SK-N-SH (cell line): ENCODE data around the gene FEM1C. TPM values are rescaled to one million over a fixed set of nuclear protein-coding genes. Genes with fewer than 3 reads are reported as not detected.

Experiments used
- CTCF ChIA-PET: fragments of 300-600, 350-600 bp; formaldehyde crosslinking; extraction: SDS; loops from one replicate; lab custom pipeline; 2021; lab: Yijun Ruan, JAX
- POLR2A ChIA-PET: fragments of 350-600 bp; sonication (Branson Sonifier 250); formaldehyde crosslinking; extraction: SDS; loops from one replicate; lab custom pipeline; 2020; ENCODE audit warnings: antibody characterized with exemption, inconsistent platforms; lab: Yijun Ruan, JAX
- DNase-seq: peaks from one replicate; pipeline ENCODE4 v3.0.0; 2012
- H2AFZ ChIP-seq: fragments of 200-600 bp; sonication (generic); 2 replicates; pipeline ENCODE4 v1.8.1; 2016; ENCODE audit warnings: antibody characterized with exemption, mild to moderate bottlenecking, low read depth
- H3F3A ChIP-seq: fragments of 200-600 bp; sonication (generic); replicated peaks from 2 replicates; pipeline ENCODE3; 2016; ENCODE audit warnings: antibody characterized with exemption, mild to moderate bottlenecking; ENCODE audit not compliant: insufficient read depth
- H3K27ac ChIP-seq, 2 experiments: fragments of 200-500 bp in 1 of 2; fragments of 200-600 bp in 1 of 2; sonication (Bioruptor generic) in 1 of 2; sonication (generic), shearing (Covaris generic) in 1 of 2; 2 replicates each; pipeline versions ENCODE4 v1.5.1 to v1.6.1; 2014 to 2016; ENCODE audit warnings: low read depth in 2 of 2, inconsistent platforms in 1 of 2, low read length in 1 of 2, mild to moderate bottlenecking in 1 of 2, mixed read lengths in 1 of 2
- H3K27me3 ChIP-seq: fragments of 200-600 bp; sonication (generic), shearing (Covaris generic); 2 replicates; pipeline ENCODE4 v1.6.1; 2016; ENCODE audit warnings: mixed run types; ENCODE audit not compliant: insufficient read depth
- H3K36me3 ChIP-seq, 2 experiments: fragments of 200-500 bp in 1 of 2; fragments of 200-600 bp in 1 of 2; sonication (Bioruptor generic) in 1 of 2; sonication (generic) in 1 of 2; replicated peaks in 1 of 2; 2 replicates each; pipeline versions ENCODE3 to v1.5.1; 2014 to 2016; ENCODE audit warnings: low read length in 1 of 2, mild to moderate bottlenecking in 1 of 2; ENCODE audit not compliant: insufficient read depth in 2 of 2, control insufficient read depth in 1 of 2
- H3K4me1 ChIP-seq, 2 experiments: fragments of 200-500 bp in 1 of 2; fragments of 200-600 bp in 1 of 2; sonication (Bioruptor generic) in 1 of 2; sonication (generic), shearing (Covaris generic) in 1 of 2; 2 replicates each; pipeline versions ENCODE4 v1.5.1 to v1.6.1; 2014 to 2016; ENCODE audit warnings: low read depth in 1 of 2, low read length in 1 of 2, mixed run types in 1 of 2; ENCODE audit not compliant: insufficient read depth in 2 of 2, control insufficient read depth in 1 of 2
- H3K4me2 ChIP-seq: fragments of 200-600 bp; sonication (generic), shearing (Covaris generic); 2 replicates; pipeline ENCODE4 v1.6.1; 2017; ENCODE audit warnings: mixed run types
- H3K4me3 ChIP-seq, 2 experiments: fragments of 200-500 bp in 1 of 2; fragments of 200-600 bp in 1 of 2; sonication (Bioruptor generic) in 1 of 2; sonication (generic), shearing (Covaris generic) in 1 of 2; 2 replicates each; pipeline versions ENCODE4 v1.5.1 to v1.8.1; 2014 to 2016; ENCODE audit warnings: low read depth in 2 of 2, inconsistent platforms in 1 of 2, low read length in 1 of 2, mild to moderate bottlenecking in 1 of 2, mixed read lengths in 1 of 2, moderate library complexity in 1 of 2
- H3K79me2 ChIP-seq: fragments of 200-600 bp; sonication (generic); 2 replicates; pipeline ENCODE4 v1.8.1; 2017; ENCODE audit warnings: mild to moderate bottlenecking; ENCODE audit not compliant: insufficient read depth
- H3K9ac ChIP-seq: fragments of 200-600 bp; sonication (generic); 2 replicates; pipeline ENCODE4 v1.6.1; 2017; ENCODE audit warnings: mixed run types
- H3K9me2 ChIP-seq: fragments of 200-600 bp; sonication (generic); 2 replicates; pipeline ENCODE4 v1.6.1; 2017; ENCODE audit warnings: mixed run types
- H3K9me3 ChIP-seq: fragments of 200-600 bp; sonication (generic); 2 replicates; pipeline ENCODE4 v1.6.1; 2017; ENCODE audit warnings: mixed run types, mild to moderate bottlenecking, moderate library complexity
- H4K20me1 ChIP-seq: fragments of 200-600 bp; sonication (generic); 2 replicates; pipeline ENCODE4 v1.6.1; 2017; ENCODE audit warnings: mild to moderate bottlenecking, mixed run types; ENCODE audit not compliant: insufficient read depth
- CHD2 ChIP-seq: fragments of 150-350 bp; IDR thresholded peaks from 2 replicates; pipeline ENCODE4 v1.6.1; 2018; ENCODE audit warnings: low read length; ENCODE audit not compliant: partially characterized antibody
- ELF1 ChIP-seq: IDR thresholded peaks from 2 replicates; pipeline ENCODE4 v1.4.0; 2012
- EP300 ChIP-seq, 2 experiments: IDR thresholded peaks; 2 replicates each; pipeline versions ENCODE4 v1.4.0 to v1.6.1; 2012; ENCODE audit warnings: borderline replicate concordance in 1 of 2, low read depth in 1 of 2, low read length in 1 of 2
- EZH2phosphoT487 ChIP-seq: fragments of 200-600 bp; sonication (generic); IDR thresholded peaks from 2 replicates; pipeline ENCODE4 v1.6.1; 2017; ENCODE audit warnings: low read depth, mixed run types, mild to moderate bottlenecking, antibody characterized with exemption, moderate library complexity, borderline replicate concordance
- FOXM1 ChIP-seq: IDR thresholded peaks from 2 replicates; pipeline ENCODE4 v1.4.0; 2012; ENCODE audit warnings: low read depth, mild to moderate bottlenecking
- MEF2A ChIP-seq: IDR thresholded peaks from 2 replicates; pipeline ENCODE4 v1.4.0; 2012; ENCODE audit warnings: low read depth, borderline replicate concordance
- MXI1 ChIP-seq: IDR thresholded peaks from 2 replicates; pipeline ENCODE4 v1.6.1; 2012; ENCODE audit warnings: mild to moderate bottlenecking, low read depth, low read length, improper control_type of control experiment
- NRF1 ChIP-seq: IDR thresholded peaks from 2 replicates; pipeline ENCODE4 v1.6.1; 2012; ENCODE audit warnings: low read depth, mild to moderate bottlenecking, low read length
- RAD21 ChIP-seq: IDR thresholded peaks from 2 replicates; pipeline ENCODE4 v1.6.1; 2012; ENCODE audit warnings: mild to moderate bottlenecking, low read length
- RCOR1 ChIP-seq: fragments of 150-350 bp; IDR thresholded peaks from 2 replicates; pipeline ENCODE4 v1.6.1; 2017; ENCODE audit warnings: antibody characterized with exemption, low read length
- RFX5 ChIP-seq: IDR thresholded peaks from 2 replicates; pipeline ENCODE4 v1.6.1; 2012; ENCODE audit warnings: mild to moderate bottlenecking, improper control_type of control experiment, low read length
- RXRA ChIP-seq: IDR thresholded peaks from 2 replicates; pipeline ENCODE4 v1.4.0; 2012; ENCODE audit warnings: low read depth, mild to moderate bottlenecking, borderline replicate concordance
- SMC3 ChIP-seq: IDR thresholded peaks from 2 replicates; pipeline ENCODE4 v1.6.1; 2012; ENCODE audit warnings: low read depth, low read length, improper control_type of control experiment
- YY1 ChIP-seq: IDR thresholded peaks from 2 replicates; pipeline ENCODE4 v1.4.0; 2012; ENCODE audit warnings: low read depth, mild to moderate bottlenecking
- WGBS: methylation state at CpG from one replicate; pipeline ENCODE4 v1.1.6; 2017; ENCODE audit warnings: low lambda C conversion rate; 5-methylcytosine and 5-hydroxymethylcytosine counted together
- polyA plus RNA-seq, 3 experiments: library from polyadenylated mRNA; depleted of rRNA; stranded (reverse); fragments of >200 nt; gene quantifications; 2 replicates each; pipeline ENCODE4 v1.2.3, GENCODE V29; 2012
- TF ChIP-seq, protein P1 (sequence below): IDR thresholded peaks from 2 replicates; pipeline ENCODE4 v1.4.0; 2012; ENCODE audit warnings: low read depth, borderline replicate concordance
- TF ChIP-seq, protein P2 (sequence below): IDR thresholded peaks from 2 replicates; pipeline ENCODE4 v1.6.1; 2012; ENCODE audit warnings: mild to moderate bottlenecking, low read depth, low read length, moderate library complexity
- TF ChIP-seq, protein P3 (sequence below): IDR thresholded peaks from 2 replicates; pipeline ENCODE4 v1.4.0; 2012; ENCODE audit warnings: low read depth
- TF ChIP-seq, protein P4 (sequence below): IDR thresholded peaks from 2 replicates; pipeline ENCODE4; 2012

The FEM1C gene
- polyA plus RNA-seq, 1 of the 3 experiments (the other 2 are of a cell fraction): 2.8 TPM

DNA sequence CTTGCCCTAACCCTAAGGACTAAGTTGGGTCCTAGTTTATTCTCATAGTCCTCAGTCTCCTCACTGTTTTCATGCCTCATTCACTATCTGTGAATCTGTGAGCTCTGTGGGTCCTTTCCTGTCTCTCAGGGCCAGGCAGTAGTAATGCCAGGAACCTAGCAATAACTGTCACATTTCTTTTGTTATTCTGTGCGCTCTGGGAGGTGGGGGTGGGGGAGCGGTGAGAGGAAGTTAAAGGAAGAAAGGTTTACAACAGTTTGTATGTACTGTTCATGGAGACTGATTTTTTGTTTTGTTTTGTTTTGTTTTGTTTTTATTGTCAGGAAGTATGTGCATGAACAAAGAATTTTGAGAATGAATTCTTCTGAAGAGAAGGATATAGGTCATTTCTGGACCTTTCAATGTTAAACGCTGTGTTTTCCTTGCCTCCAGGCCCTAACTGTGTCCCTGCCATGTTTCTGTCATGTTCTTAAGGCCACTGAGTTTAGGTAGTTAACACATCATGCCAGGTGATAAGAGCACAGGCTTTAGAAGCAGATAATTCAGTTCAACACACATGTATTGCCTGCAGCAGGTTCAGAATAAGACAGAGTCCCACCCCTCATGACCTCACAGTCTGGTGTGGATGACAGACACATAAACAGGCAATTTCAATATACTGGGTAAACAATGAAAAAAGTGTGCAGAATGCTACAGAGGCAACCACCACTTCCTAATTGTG, 13.3 kb upstream of the FEM1C start:
- WGBS: 88% methylated on average over 3 of the region's 3 CpGs
- no peak overlapping the region for H3K27ac ChIP-seq
- POLR2A ChIA-PET: no interaction called here

More for the DNA sequence above, 13.3 kb upstream of the FEM1C start:
- Histone ChIP-seq H3K9me2 (no peaks in the 10 kb centered on the region), H3K27me3 (no peaks in the 10 kb centered on the region), H3K36me3 (no peaks in the 10 kb centered on the region), H3K4me2 (no peak overlapping the region), H3K4me1 (peaks cover 3 to 16% of the 10 kb centered on the region in 2 experiments; a peak in 2 of 4 replicates), H3K9me3 (no peaks in the 10 kb centered on the region), H3K79me2 (no peaks in the 10 kb centered on the region), H2AFZ (peak overlapping the region; percentile 37; the same call in 1 of the 2 replicates), H3K4me3 (no peak overlapping the region), H4K20me1 (no peaks in the 10 kb centered on the region), H3F3A (no peaks in the 10 kb centered on the region), H3K9ac (no peak overlapping the region)
- CTCF ChIA-PET: no interaction called here
- no peak for DNase-seq
- TF ChIP-seq, protein P1, sequence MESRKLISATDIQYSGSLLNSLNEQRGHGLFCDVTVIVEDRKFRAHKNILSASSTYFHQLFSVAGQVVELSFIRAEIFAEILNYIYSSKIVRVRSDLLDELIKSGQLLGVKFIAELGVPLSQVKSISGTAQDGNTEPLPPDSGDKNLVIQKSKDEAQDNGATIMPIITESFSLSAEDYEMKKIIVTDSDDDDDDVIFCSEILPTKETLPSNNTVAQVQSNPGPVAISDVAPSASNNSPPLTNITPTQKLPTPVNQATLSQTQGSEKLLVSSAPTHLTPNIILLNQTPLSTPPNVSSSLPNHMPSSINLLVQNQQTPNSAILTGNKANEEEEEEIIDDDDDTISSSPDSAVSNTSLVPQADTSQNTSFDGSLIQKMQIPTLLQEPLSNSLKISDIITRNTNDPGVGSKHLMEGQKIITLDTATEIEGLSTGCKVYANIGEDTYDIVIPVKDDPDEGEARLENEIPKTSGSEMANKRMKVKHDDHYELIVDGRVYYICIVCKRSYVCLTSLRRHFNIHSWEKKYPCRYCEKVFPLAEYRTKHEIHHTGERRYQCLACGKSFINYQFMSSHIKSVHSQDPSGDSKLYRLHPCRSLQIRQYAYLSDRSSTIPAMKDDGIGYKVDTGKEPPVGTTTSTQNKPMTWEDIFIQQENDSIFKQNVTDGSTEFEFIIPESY: no peak
- no peak for TF ChIP-seq EZH2phosphoT487
- TF ChIP-seq, protein P2, sequence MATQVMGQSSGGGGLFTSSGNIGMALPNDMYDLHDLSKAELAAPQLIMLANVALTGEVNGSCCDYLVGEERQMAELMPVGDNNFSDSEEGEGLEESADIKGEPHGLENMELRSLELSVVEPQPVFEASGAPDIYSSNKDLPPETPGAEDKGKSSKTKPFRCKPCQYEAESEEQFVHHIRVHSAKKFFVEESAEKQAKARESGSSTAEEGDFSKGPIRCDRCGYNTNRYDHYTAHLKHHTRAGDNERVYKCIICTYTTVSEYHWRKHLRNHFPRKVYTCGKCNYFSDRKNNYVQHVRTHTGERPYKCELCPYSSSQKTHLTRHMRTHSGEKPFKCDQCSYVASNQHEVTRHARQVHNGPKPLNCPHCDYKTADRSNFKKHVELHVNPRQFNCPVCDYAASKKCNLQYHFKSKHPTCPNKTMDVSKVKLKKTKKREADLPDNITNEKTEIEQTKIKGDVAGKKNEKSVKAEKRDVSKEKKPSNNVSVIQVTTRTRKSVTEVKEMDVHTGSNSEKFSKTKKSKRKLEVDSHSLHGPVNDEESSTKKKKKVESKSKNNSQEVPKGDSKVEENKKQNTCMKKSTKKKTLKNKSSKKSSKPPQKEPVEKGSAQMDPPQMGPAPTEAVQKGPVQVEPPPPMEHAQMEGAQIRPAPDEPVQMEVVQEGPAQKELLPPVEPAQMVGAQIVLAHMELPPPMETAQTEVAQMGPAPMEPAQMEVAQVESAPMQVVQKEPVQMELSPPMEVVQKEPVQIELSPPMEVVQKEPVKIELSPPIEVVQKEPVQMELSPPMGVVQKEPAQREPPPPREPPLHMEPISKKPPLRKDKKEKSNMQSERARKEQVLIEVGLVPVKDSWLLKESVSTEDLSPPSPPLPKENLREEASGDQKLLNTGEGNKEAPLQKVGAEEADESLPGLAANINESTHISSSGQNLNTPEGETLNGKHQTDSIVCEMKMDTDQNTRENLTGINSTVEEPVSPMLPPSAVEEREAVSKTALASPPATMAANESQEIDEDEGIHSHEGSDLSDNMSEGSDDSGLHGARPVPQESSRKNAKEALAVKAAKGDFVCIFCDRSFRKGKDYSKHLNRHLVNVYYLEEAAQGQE: no peak
- TF ChIP-seq CHD2: no peak
- TF ChIP-seq FOXM1: no peak
- TF ChIP-seq, protein P3, sequence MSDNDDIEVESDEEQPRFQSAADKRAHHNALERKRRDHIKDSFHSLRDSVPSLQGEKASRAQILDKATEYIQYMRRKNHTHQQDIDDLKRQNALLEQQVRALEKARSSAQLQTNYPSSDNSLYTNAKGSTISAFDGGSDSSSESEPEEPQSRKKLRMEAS: no peak
- TF ChIP-seq MXI1: no peak
- TF ChIP-seq SMC3: no peak
- TF ChIP-seq RCOR1: no peak
- TF ChIP-seq NRF1: no peak
- no peak for TF ChIP-seq EP300 (IDR thresholded peaks at IDR 0.05; ENCODE audit: borderline replicate concordance in 1 of 2, low read depth in 1 of 2, low read length in 1 of 2)
- TF ChIP-seq MEF2A: no peak
- TF ChIP-seq ELF1: no peak
- TF ChIP-seq, protein P4, sequence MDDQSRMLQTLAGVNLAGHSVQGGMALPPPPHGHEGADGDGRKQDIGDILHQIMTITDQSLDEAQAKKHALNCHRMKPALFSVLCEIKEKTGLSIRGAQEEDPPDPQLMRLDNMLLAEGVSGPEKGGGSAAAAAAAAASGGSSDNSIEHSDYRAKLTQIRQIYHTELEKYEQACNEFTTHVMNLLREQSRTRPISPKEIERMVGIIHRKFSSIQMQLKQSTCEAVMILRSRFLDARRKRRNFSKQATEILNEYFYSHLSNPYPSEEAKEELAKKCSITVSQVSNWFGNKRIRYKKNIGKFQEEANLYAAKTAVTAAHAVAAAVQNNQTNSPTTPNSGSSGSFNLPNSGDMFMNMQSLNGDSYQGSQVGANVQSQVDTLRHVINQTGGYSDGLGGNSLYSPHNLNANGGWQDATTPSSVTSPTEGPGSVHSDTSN: no peak
- TF ChIP-seq YY1: no peak
- no peak for TF ChIP-seq RXRA
- no peak for TF ChIP-seq RAD21
- TF ChIP-seq RFX5: no peak
